ENCODE measurements around the gene LSS. TPM values are rescaled to one million over a fixed set of nuclear protein-coding genes. Genes with fewer than 3 reads are reported as not detected.
"Not testable (repeated sequence)": the region's sequence is repeated elsewhere in the genome, so short reads cannot be mapped to it uniquely, and the experiment has no call there.

Gene LSS
- total RNA-seq, 1 experiment from 2014 or later = 121 TPM

- no peaks in the 10 kb centered on the region for H3K27me3 ChIP-seq (replicated peaks; ENCODE audit: control insufficient read depth, insufficient read depth, low read length)
- POLR2A ChIA-PET = no interaction called here
- H3K4me3 ChIP-seq (ENCODE audit: low read depth, low read length) = no peak overlapping the region
- peaks cover 5% of the 10 kb centered on the region; the same call in 1 of the 2 replicates for H3K4me1 ChIP-seq
- intact Hi-C loops (cut with micrococcal nuclease; ENCODE audit: unreplicated experiment) = loop anchor here (5.0 to 10.0 kb wide), 2 partner anchors 83 to 170 kb away; partner anchors contain the start of gene LSS
- no peak overlapping the region for H3K4me3 Mint-ChIP-seq (ENCODE audit: unreplicated experiment)
- TF ChIP-seq CTCF (IDR thresholded peaks at IDR 0.05; ENCODE audit: insufficient read depth in 1 of 2, low read depth in 1 of 2, low read length in 1 of 2, severe bottlenecking in 1 of 2, unreplicated experiment in 1 of 2) = no peak
- no TSS peak for BruUV-seq (replicated peaks)
- no peaks in the 10 kb centered on the region for H3K36me3 Mint-ChIP-seq (ENCODE audit: insufficient read depth, unreplicated experiment)
- no peaks in the 10 kb centered on the region for H3K9me3 ChIP-seq
- H3K4me1 Mint-ChIP-seq (ENCODE audit: low read depth, unreplicated experiment) = peaks cover 12% of the 10 kb centered on the region
- H3K27ac Mint-ChIP-seq (ENCODE audit: unreplicated experiment) = no peak overlapping the region
- no peaks in the 10 kb centered on the region for H3K36me3 ChIP-seq (ENCODE audit: control insufficient read depth, insufficient read depth, low read length)
- H3K9me3 Mint-ChIP-seq (ENCODE audit: unreplicated experiment) = no peaks in the 10 kb centered on the region
- CTCF ChIA-PET = interaction anchor here (0.6 to 1.6 kb wide), 2 partner anchors 13 to 306 kb away, joined by 4 to 7 read pairs; no protein-coding TSS in a partner anchor
- H3K27me3 Mint-ChIP-seq (ENCODE audit: insufficient read depth, unreplicated experiment) = no peaks in the 10 kb centered on the region
- DNase-seq = no peak
Measured at GRCh38 chr21:46141767-46142581, 86.6 kb downstream of the LSS start.

GRCh38 chr21:46140352-46141003 is 88.1 kb downstream of the LSS start:
- H3K9me3 ChIP-seq; CTCF ChIA-PET; H3K9me3 Mint-ChIP-seq (ENCODE audit: unreplicated experiment); H3K27me3 ChIP-seq (replicated peaks; ENCODE audit: control insufficient read depth, insufficient read depth, low read length); H3K36me3 ChIP-seq (ENCODE audit: control insufficient read depth, insufficient read depth, low read length); POLR2A ChIA-PET; H3K27me3 Mint-ChIP-seq (ENCODE audit: insufficient read depth, unreplicated experiment); H3K36me3 Mint-ChIP-seq (ENCODE audit: insufficient read depth, unreplicated experiment); H3K4me3 Mint-ChIP-seq (ENCODE audit: unreplicated experiment); H3K27ac Mint-ChIP-seq (ENCODE audit: unreplicated experiment); BruUV-seq (replicated peaks); DNase-seq; H3K4me3 ChIP-seq (ENCODE audit: low read depth, low read length); H3K4me1 ChIP-seq: not testable (repeated sequence)
- peaks cover 12% of the 10 kb centered on the region for H3K4me1 Mint-ChIP-seq (ENCODE audit: low read depth, unreplicated experiment)
- intact Hi-C loops (cut with micrococcal nuclease; ENCODE audit: unreplicated experiment) = loop anchor here (5.0 to 10.0 kb wide), 2 partner anchors 84 to 168 kb away; partner anchors contain the start of gene LSS

- H3K27ac Mint-ChIP-seq (ENCODE audit: unreplicated experiment) = no peak overlapping the region
- no peaks in the 10 kb centered on the region for H3K9me3 Mint-ChIP-seq (ENCODE audit: unreplicated experiment)
- H3K4me3 ChIP-seq (ENCODE audit: low read depth, low read length) = no peak overlapping the region
- DNase-seq = no peak
- H3K4me1 ChIP-seq = 0 out of 2 replicates have a peak, but pooled peaks cover 3% of the 10 kb centered on the region
- H3K4me3 Mint-ChIP-seq (ENCODE audit: unreplicated experiment) = no peak overlapping the region
- H3K36me3 ChIP-seq (ENCODE audit: control insufficient read depth, insufficient read depth, low read length) = no peaks in the 10 kb centered on the region
- no peaks in the 10 kb centered on the region for H3K27me3 ChIP-seq (replicated peaks; ENCODE audit: control insufficient read depth, insufficient read depth, low read length)
- intact Hi-C loops (cut with micrococcal nuclease; ENCODE audit: unreplicated experiment) = loop anchor here (2.0 to 10.0 kb wide), 3 partner anchors 15 to 167 kb away; partner anchors contain the start of gene LSS
- POLR2A ChIA-PET = no interaction called here
- BruUV-seq (replicated peaks) = no TSS peak
- H3K4me1 Mint-ChIP-seq (ENCODE audit: low read depth, unreplicated experiment) = peaks cover 11% of the 10 kb centered on the region
- TF ChIP-seq CTCF (IDR thresholded peaks at IDR 0.05; ENCODE audit: insufficient read depth in 1 of 2, low read depth in 1 of 2, low read length in 1 of 2, severe bottlenecking in 1 of 2, unreplicated experiment in 1 of 2) = no peak
- H3K36me3 Mint-ChIP-seq (ENCODE audit: insufficient read depth, unreplicated experiment) = no peaks in the 10 kb centered on the region
- H3K9me3 ChIP-seq = no peaks in the 10 kb centered on the region
- H3K27me3 Mint-ChIP-seq (ENCODE audit: insufficient read depth, unreplicated experiment) = no peaks in the 10 kb centered on the region
- CTCF ChIA-PET = no interaction called here
Measured at GRCh38 chr21:46139686-46140085, 88.9 kb downstream of the LSS start.
